ENCODE measurements around the gene NUDCD2.
"Not testable (repeated sequence)": the region's sequence is repeated elsewhere in the genome, so short reads cannot be mapped to it uniquely, and the experiment has no call there.

Gene NUDCD2

DNA sequence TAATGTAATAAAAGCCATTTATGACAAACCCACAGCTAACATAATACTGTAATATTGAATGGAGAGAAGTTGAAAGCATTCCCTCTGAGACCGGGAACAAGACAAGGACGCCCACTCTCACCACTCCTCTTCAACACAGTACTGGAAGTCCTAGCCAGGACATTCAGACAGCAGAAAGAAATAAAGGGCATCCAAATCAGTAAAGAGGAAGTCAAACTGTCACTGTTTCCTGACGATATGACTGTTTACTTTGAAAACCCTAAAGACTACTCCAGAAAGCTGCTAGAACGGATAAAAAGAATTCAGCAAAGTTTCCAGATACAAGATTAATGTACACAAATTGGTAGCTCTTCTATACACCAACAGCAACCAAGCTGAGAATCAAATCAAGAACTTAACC is 33.8 kb downstream of the NUDCD2 start:
- DNase-seq (ENCODE audit: low spot score) = not testable (repeated sequence)

DNA sequence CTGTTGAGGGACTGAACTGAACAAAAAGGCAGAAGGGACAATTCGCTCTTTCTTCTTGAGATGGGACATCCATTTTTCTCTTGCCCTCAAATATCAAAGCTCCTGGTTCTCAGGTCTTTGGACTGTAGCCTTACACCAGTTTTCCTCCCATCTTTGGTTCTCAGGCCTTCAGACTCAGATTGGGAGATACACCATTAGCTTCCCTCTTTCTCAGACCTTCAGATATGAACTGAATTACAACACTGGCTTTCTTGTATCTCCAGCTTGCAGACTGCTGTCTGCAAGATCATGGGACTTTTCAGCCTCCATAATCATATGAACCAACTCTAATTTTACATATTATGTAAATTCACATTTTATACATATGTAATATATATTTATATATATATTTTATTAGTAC is 35.1 kb downstream of the NUDCD2 start:
- no peak for DNase-seq (ENCODE audit: low spot score)

- not testable (repeated sequence) for DNase-seq (ENCODE audit: low spot score)
Observed at GRCh38 chr5:163415673-163416072, 44.2 kb downstream of the NUDCD2 start.

DNA sequence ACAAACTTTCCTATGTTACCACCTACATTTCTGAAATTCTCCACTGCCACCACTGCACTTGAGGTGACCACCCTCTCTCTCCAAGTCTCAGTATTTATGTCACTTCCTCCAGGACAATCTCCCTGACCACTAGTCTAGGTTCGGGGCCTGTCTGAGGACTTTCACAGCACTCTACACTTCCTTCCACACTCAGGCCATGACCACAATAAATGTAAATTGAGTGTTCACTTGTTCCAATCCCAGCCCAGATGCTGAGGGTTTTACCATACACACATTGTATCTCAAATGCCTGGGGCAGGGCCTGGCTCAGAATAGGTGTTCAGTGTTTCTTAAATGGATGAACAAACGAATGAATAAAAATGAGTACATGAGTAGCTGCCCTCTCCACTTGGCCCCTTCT is 49.4 kb downstream of the NUDCD2 start:
- DNase-seq (ENCODE audit: low spot score) = no peak

DNA sequence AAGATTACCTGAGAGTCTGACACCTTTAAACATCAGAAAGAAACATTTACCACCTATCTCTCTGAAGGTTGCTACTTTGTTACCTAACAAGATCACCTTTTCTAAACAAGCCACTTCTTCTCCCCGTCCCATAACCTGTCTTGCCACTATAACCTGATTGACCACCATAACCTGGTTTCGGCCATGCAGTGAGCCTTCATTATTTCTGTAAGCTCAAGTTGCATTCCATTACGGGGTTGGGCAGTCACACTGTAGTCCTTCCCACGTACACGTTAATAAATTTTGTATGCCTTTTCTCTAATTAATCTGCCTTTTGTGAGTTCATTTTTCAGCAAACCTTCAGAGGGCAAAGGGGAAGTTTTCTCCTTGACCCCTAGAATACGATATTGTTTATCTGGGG is 50.5 kb downstream of the NUDCD2 start:
- DNase-seq (ENCODE audit: low spot score) = no peak

DNA sequence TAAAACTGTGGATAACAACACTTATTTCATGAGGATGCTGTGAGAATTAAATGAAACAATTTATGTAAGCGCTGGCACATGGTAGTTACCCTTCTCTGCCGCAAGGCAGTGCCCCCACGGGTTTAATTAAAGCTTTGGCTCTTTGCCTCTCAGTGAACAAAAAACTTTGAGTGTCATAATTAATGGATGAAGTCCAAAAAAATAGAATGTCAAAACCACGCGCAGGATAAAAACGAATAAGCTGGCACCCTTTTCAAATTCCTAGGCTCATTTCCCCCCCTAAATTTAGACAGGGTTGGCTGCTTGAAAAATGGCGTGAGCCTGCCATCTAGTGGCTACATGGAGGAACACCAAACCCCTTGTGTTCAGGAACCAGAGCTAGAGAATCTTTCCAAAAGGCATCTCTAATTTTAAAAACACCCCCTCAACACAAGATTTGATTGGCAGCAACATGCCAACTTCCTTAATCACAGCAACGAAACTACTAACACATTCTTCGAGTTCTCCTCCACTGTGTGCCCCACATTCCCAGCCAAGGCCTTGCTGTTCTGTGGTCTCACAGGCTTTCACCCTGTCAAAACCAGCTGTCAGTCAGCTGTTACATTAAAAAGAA is 51.5 kb downstream of the NUDCD2 start:
- peak; percentile 71 for DNase-seq (ENCODE audit: low spot score)

GRCh38 chr5:163407034-163407655 is 52.8 kb downstream of the NUDCD2 start:
- no peak for DNase-seq (ENCODE audit: low spot score)

GRCh38 chr5:163404364-163405173 is 55.3 kb downstream of the NUDCD2 start:
- no peak for DNase-seq (ENCODE audit: low spot score)

GRCh38 chr5:163402007-163402406 is 57.9 kb downstream of the NUDCD2 start:
- no peak for DNase-seq (ENCODE audit: low spot score)

GRCh38 chr5:163401271-163401670 is 58.6 kb downstream of the NUDCD2 start:
- DNase-seq (ENCODE audit: low spot score) = peak; percentile 14

- DNase-seq (ENCODE audit: low spot score) = no peak
Observed at GRCh38 chr5:163399923-163400322, 60.0 kb downstream of the NUDCD2 start.

GRCh38 chr5:163397354-163397753 is 62.5 kb downstream of the NUDCD2 start:
- DNase-seq (ENCODE audit: low spot score) = no peak

DNA sequence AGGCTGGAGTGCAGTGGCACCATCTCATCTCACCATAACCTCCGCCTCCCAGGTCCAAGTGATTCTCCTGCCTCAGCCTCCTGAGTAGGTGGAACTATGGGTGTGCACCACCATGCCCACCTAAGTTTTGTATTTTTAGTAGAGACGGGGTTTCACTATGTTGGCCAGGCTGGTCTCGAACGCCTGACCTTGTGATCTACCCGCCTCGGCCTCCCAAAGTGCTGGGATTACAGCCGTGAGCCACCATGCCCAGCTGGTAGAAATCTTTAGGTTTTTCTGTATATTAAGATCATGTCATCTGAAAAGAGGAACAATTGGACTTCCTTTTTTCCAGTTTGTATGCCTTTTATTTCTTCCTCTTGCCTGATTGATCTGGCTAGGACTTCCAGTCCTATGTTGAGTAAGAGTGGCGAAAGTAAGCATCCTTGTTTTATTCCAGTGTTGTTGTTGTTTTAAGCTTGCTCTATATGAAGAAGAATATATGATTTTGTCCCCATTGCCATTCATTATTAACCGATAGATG is 63.0 kb downstream of the NUDCD2 start:
- DNase-seq (ENCODE audit: low spot score) = not testable (repeated sequence)
